K562 (cell line): ENCODE data around the gene ACSS2. TPM values are rescaled to one million over a fixed set of nuclear protein-coding genes. Genes with fewer than 3 reads are reported as not detected.

Experiments used
- ATAC-seq: fragments of 200-7000 bp; cut with Tn5 transposase; 3 replicates; pipeline ENCODE4 v1.9.1; 2020; ENCODE audit warnings: moderate library complexity
- BruUV-seq: library from RNA; stranded (reverse); fragments of 400-500 nt; replicated peaks from 2 replicates; lab custom pipeline; 2021; lab: Mats Ljungman, UMichigan
- CTCF ChIA-PET: fragments of 300-600 bp; formaldehyde crosslinking; extraction: SDS; loops from one replicate; lab custom pipeline; 2021; ENCODE audit warnings: low intra/inter-chr PET ratio; lab: Yijun Ruan, JAX
- POLR2A ChIA-PET: fragments of 300-600, 350-650 bp; sonication (Branson Sonifier 250); formaldehyde crosslinking; extraction: SDS; loops from one replicate; lab custom pipeline; 2021; ENCODE audit warnings: antibody characterized with exemption, inconsistent platforms; lab: Yijun Ruan, JAX
- DNase-seq, 4 experiments: peaks; one replicate each; pipeline versions ENCODE4 v3.0.0 to v3.0.0-alpha.2; 2011 to 2018; ENCODE audit warnings: low spot score in 3 of 4, mixed read lengths in 3 of 4; ENCODE audit errors: extremely low read depth in 1 of 4
- FAIRE-seq: peaks from 2 replicates; lab custom pipeline; 2011; peaks lifted over from hg19 to GRCh38; lab: Jason Lieb, UNC
- H2AFZ ChIP-seq: 2 replicates; pipeline ENCODE4 v1.6.0; 2011; ENCODE audit warnings: low read depth, low read length, control low read depth, inconsistent platforms
- H3K27ac ChIP-seq: fragments of 200-600 bp; 3 replicates; pipeline ENCODE4 v1.8.0; 2011; ENCODE audit warnings: low read depth, mild to moderate bottlenecking, control low read depth, inconsistent platforms, low read length, moderate library complexity, mixed read lengths; ENCODE audit errors: extremely low read depth
- H3K27me3 ChIP-seq, 2 experiments: fragments of 300-600 bp in 1 of 2; 2 replicates in 1 of 2; 3 replicates in 1 of 2; pipeline versions ENCODE4 v1.6.0 to v1.8.0; 2011; ENCODE audit warnings: inconsistent platforms in 2 of 2, low read length in 2 of 2, mild to moderate bottlenecking in 1 of 2, mixed read lengths in 1 of 2, moderate library complexity in 1 of 2; ENCODE audit not compliant: control insufficient read depth in 2 of 2, insufficient read depth in 2 of 2
- H3K36me3 ChIP-seq: fragments of 300-600 bp; 3 replicates; pipeline ENCODE4 v1.8.0; 2011; ENCODE audit warnings: mild to moderate bottlenecking, low read length, inconsistent platforms; ENCODE audit not compliant: control insufficient read depth, insufficient read depth
- H3K4me1 ChIP-seq, 2 experiments: fragments of 200-600 bp in 1 of 2; replicated peaks in 1 of 2; 2 replicates in 1 of 2; 3 replicates in 1 of 2; pipeline versions ENCODE4 v1.5.1 to v1.8.0; 2011; ENCODE audit warnings: inconsistent platforms in 2 of 2, low read length in 2 of 2, mild to moderate bottlenecking in 1 of 2, mixed read lengths in 1 of 2, moderate library complexity in 1 of 2; ENCODE audit not compliant: control insufficient read depth in 2 of 2, insufficient read depth in 2 of 2
- H3K4me2 ChIP-seq: 2 replicates; pipeline ENCODE4 v1.6.1; 2011; ENCODE audit warnings: low read length, control low read depth, inconsistent platforms, mixed read lengths; ENCODE audit not compliant: insufficient read depth
- H3K4me3 ChIP-seq: fragments of 200-600 bp; sonication (generic), shearing (Covaris generic); 2 replicates; pipeline ENCODE4 v1.5.1; 2016; ENCODE audit warnings: control low read depth, inconsistent platforms
- H3K79me2 ChIP-seq: fragments of 200-600 bp; 3 replicates; pipeline ENCODE4 v1.8.0; 2011; ENCODE audit warnings: low read length, inconsistent platforms; ENCODE audit not compliant: control insufficient read depth, insufficient read depth
- H3K9ac ChIP-seq, 2 experiments: 2 replicates each; pipeline versions ENCODE4 v1.6.0 to v1.6.1; 2011; ENCODE audit warnings: low read depth in 2 of 2, low read length in 2 of 2, control low read depth in 1 of 2, inconsistent platforms in 1 of 2, mild to moderate bottlenecking in 1 of 2, mixed read lengths in 1 of 2; ENCODE audit not compliant: insufficient read depth in 1 of 2
- H3K9me1 ChIP-seq: one replicate; pipeline ENCODE4 v1.6.0; 2011; ENCODE audit warnings: inconsistent platforms, mild to moderate bottlenecking, low read length, moderate library complexity; ENCODE audit not compliant: control insufficient read depth, insufficient read depth
- H3K9me3 ChIP-seq: replicated peaks from 2 replicates; pipeline ENCODE4 v1.5.1; 2011; ENCODE audit warnings: low read depth, low read length, inconsistent platforms; ENCODE audit not compliant: control insufficient read depth, insufficient read depth
- H4K20me1 ChIP-seq: replicated peaks from 2 replicates; pipeline ENCODE4 v1.6.1; 2011; ENCODE audit warnings: low read length, inconsistent platforms, mixed read lengths; ENCODE audit not compliant: control insufficient read depth, insufficient read depth
- ASH1L ChIP-seq: fragments of 450-650 bp; IDR thresholded peaks from 2 replicates; pipeline ENCODE4 v1.6.1; 2018; ENCODE audit warnings: borderline replicate concordance, mild to moderate bottlenecking, low read depth; ENCODE audit not compliant: partially characterized antibody
- CREB1 ChIP-seq, 2 experiments: sonication (generic) in 1 of 2; formaldehyde crosslinking in 1 of 2; IDR thresholded peaks; 2 replicates each; pipeline versions ENCODE4 v1.6.1 to v1.8.0; 2012 to 2022; ENCODE audit warnings: inconsistent platforms in 1 of 2, mild to moderate bottlenecking in 1 of 2, missing genetic modification reagents in 1 of 2, moderate library complexity in 1 of 2
- ERF ChIP-seq: fragments of 450-650 bp; formaldehyde crosslinking; IDR thresholded peaks from 2 replicates; pipeline ENCODE4 v1.4.0; 2020; ENCODE audit warnings: mild to moderate bottlenecking, mixed read lengths
- ETV5 ChIP-seq: sonication (generic); formaldehyde crosslinking; IDR thresholded peaks from 2 replicates; pipeline ENCODE4 v1.4.0; 2020; ENCODE audit warnings: low read depth, mild to moderate bottlenecking, missing genetic modification reagents
- PTBP1 ChIP-seq: fragments of 200-400 bp; formaldehyde crosslinking; IDR thresholded peaks from 2 replicates; pipeline ENCODE4 v1.6.1; 2017; ENCODE audit warnings: low read depth, low read length
- RBFOX2 ChIP-seq: fragments of 200-400 bp; formaldehyde crosslinking; IDR thresholded peaks from 2 replicates; pipeline ENCODE4 v1.6.1; 2017; ENCODE audit warnings: low read depth, mild to moderate bottlenecking, low read length, moderate library complexity
- TCF3 ChIP-seq: sonication (generic); formaldehyde crosslinking; IDR thresholded peaks from 2 replicates; pipeline ENCODE4 v1.4.0; 2020; ENCODE audit warnings: mild to moderate bottlenecking, missing genetic modification reagents
- ZBED1 ChIP-seq: IDR thresholded peaks from 2 replicates; pipeline ENCODE4 v1.6.1; 2014
- ZNF146 ChIP-seq: IDR thresholded peaks from one replicate; pipeline ENCODE4 v1.6.1; 2018; ENCODE audit warnings: missing compliant biosample characterization; ENCODE audit not compliant: unreplicated experiment
- ZNF316 ChIP-seq: fragments of 450-650 bp; IDR thresholded peaks from 2 replicates; pipeline ENCODE4 v1.6.1; 2016
- ZNF766 ChIP-seq: fragments of 200-800 bp; sonication (Bioruptor generic); conservative IDR thresholded peaks from 2 replicates; pipeline ENCODE4 v1.6.1; 2016; ENCODE audit warnings: missing genetic modification characterization, missing compliant biosample characterization
- WGBS: fragments of 100-300 bp; shearing (Covaris generic); methylation state at CpG from one replicate; pipeline ENCODE4 v1.1.6; 2016; ENCODE audit warnings: low coverage, mixed read lengths; ENCODE audit not compliant: insufficient coverage; ENCODE audit errors: missing lambda C conversion rate; 5-methylcytosine and 5-hydroxymethylcytosine counted together
- in situ Hi-C: fragments of 300-500 bp; cut with MboI; formaldehyde crosslinking; loops from 4 replicates; pipeline ENCODE4 v1.15.0; 2018; ENCODE audit warnings: inconsistent platforms, mixed read lengths
- intact Hi-C: fragments of 100-400 bp; cut with micrococcal nuclease; formaldehyde crosslinking; loops from 2 replicates; pipeline ENCODE4 v1.14.2; 2022
- polyA plus RNA-seq, 8 experiments: library from polyadenylated mRNA; depleted of rRNA in 4 of 8; stranded (reverse) in 5 of 8; unstranded in 3 of 8; fragments of >200 nt; fragmentation: Nextera tagmentation in 2 of 8; fragmentation: Illumina TruSeq in 1 of 8; extraction: Ambion mirVana in 2 of 8; extraction: Trizol in 1 of 8; gene quantifications; 2 replicates each; pipeline versions ENCODE4 v1.2.1 to v1.2.3, GENCODE V29; 2011 to 2014; ENCODE audit warnings: inconsistent platforms in 1 of 8, missing spikeins in 1 of 8
- total RNA-seq, 7 experiments: library from RNA; depleted of rRNA in 6 of 7; stranded (reverse); fragments of >200 nt in 6 of 7; fragmentation: Illumina TruSeq in 2 of 7; extraction: Trizol in 2 of 7; gene quantifications; 2 replicates each; pipeline versions ENCODE4 v1.2.1 to v1.2.3, GENCODE V29; 2011 to 2021; ENCODE audit warnings: low replicate concordance in 1 of 7

The ACSS2 gene
- total and polyA plus RNA-seq, 9 of the 15 experiments (the other 6 are each of a cell fraction or from before 2014, with no cell fraction given) = 21.9 to 246 (median 66.2) TPM

GRCh38 chr20:34923414-34923813 lies 47.0 kb downstream of the ACSS2 start:
- H3K27me3 ChIP-seq = no peaks in the 10 kb centered on the region
- H3K27ac ChIP-seq = no peak overlapping the region
- H4K20me1 ChIP-seq = no peaks in the 10 kb centered on the region
- H3K36me3 ChIP-seq = peaks cover 97% of the 10 kb centered on the region
- ATAC-seq (no peak), FAIRE-seq (no peak), DNase-seq (no peak)
- POLR2A ChIA-PET = interaction anchor here (0.6 to 1.1 kb wide), 2 partner anchors 8 to 10 kb away, joined by 3 read pairs; no protein-coding TSS in a partner anchor
- no peaks in the 10 kb centered on the region; a peak in 1 of 5 replicates for H3K4me1 ChIP-seq
- no peak overlapping the region for H3K9ac ChIP-seq
- in situ Hi-C loops (no loop called here), intact Hi-C loops (no loop called here)
- CTCF ChIA-PET = no interaction called here
- TF ChIP-seq CREB1 (IDR thresholded peaks at IDR 0.05) = no peak
- no peak for TF ChIP-seq CREB1 (CRISPR knock-in tag; IDR thresholded peaks at IDR 0.05)
- peak; percentile 92 for TF ChIP-seq ZNF766 (CRISPR knock-in tag)
- peak; percentile 61 for TF ChIP-seq ZNF316
- H3K9me3 ChIP-seq = peaks cover 7% of the 10 kb centered on the region
- no peaks in the 10 kb centered on the region for H3K9me1 ChIP-seq
- WGBS = 82% methylated on average over 1 of the region's 2 CpGs
- BruUV-seq = no TSS peak
- no peak overlapping the region for H3K4me3 ChIP-seq
- H2AFZ ChIP-seq = no peak overlapping the region
- no peaks in the 10 kb centered on the region for H3K79me2 ChIP-seq
- no peak overlapping the region for H3K4me2 ChIP-seq

- no peak for DNase-seq
- WGBS = 88% methylated on average over 3 of the region's 3 CpGs
- in situ Hi-C loops = no loop called here
- Histone ChIP-seq H3K4me2 (no peak overlapping the region), H3K9me1 (no peaks in the 10 kb centered on the region), H3K4me3 (no peak overlapping the region), H3K27me3 (no peaks in the 10 kb centered on the region), H3K79me2 (no peaks in the 10 kb centered on the region), H3K36me3 (peaks cover 95% of the 10 kb centered on the region)
- ATAC-seq = no peak
- no peak for TF ChIP-seq RBFOX2
- TF ChIP-seq ZBED1 = no peak
- TF ChIP-seq ETV5 (CRISPR knock-in tag) = no peak
- TF ChIP-seq TCF3 (CRISPR knock-in tag) = no peak
- no peak for TF ChIP-seq ERF (CRISPR knock-in tag)
- TF ChIP-seq PTBP1 = no peak
- TF ChIP-seq ASH1L = no peak
- no peak for TF ChIP-seq ZNF146 (CRISPR knock-in tag)
- TF ChIP-seq, all 486 proteins: peak for 0
- POLR2A ChIA-PET = interaction anchor here (0.7 to 1.1 kb wide), 3 partner anchors 10 to 93 kb away, joined by 3 read pairs; no protein-coding TSS in a partner anchor
- Histone ChIP-seq H3K9ac (no peak overlapping the region), H4K20me1 (no peaks in the 10 kb centered on the region), H3K9me3 (peaks cover 7% of the 10 kb centered on the region), H2AFZ (no peak overlapping the region), H3K27ac (no peak overlapping the region), H3K4me1 (no peaks in the 10 kb centered on the region; a peak in 1 of 5 replicates)
- FAIRE-seq = no peak
- intact Hi-C loops = no loop called here
- BruUV-seq = no TSS peak
- CTCF ChIA-PET = no interaction called here
Observed at GRCh38 chr20:34925341-34925740, 48.9 kb downstream of the ACSS2 start.
